Activated CD4-positive, alpha-beta T cell treated with anti-CD3 and anti-CD28 coated beads for 24 hours (primary cell): ENCODE data around the gene TRAF2.

Experiments used
- DNase-seq, 2 donors: peaks; one replicate each; pipeline ENCODE4 v3.0.0-alpha.2; 2020; ENCODE audit warnings: low read depth in 2 of 2

Gene TRAF2

GRCh38 chr9:136937186-136938001, 51.1 kb downstream of the TRAF2 start:
- DNase-seq: no peak

- DNase-seq: no peak
Measured at GRCh38 chr9:136939431-136939995, 53.2 kb downstream of the TRAF2 start.

- no peak for DNase-seq
Measured at GRCh38 chr9:136939996-136940525, 53.7 kb downstream of the TRAF2 start.

- DNase-seq: no peak
Measured at GRCh38 chr9:136940526-136941230, 54.4 kb downstream of the TRAF2 start.

GRCh38 chr9:136941231-136942111, 55.2 kb downstream of the TRAF2 start:
- DNase-seq: no peak

- DNase-seq: no peak
Measured at GRCh38 chr9:136942112-136942880, 56.0 kb downstream of the TRAF2 start.

GRCh38 chr9:136942881-136943230, 56.5 kb downstream of the TRAF2 start:
- DNase-seq: no peak

GRCh38 chr9:136943291-136944211, 57.2 kb downstream of the TRAF2 start:
- no peak for DNase-seq

- DNase-seq: no peak
Measured at GRCh38 chr9:136944212-136944518, 57.8 kb downstream of the TRAF2 start.

GRCh38 chr9:136944519-136945332, 58.4 kb downstream of the TRAF2 start, which contains the start of the genes C8G and FBXW5:
C8G (plus strand) TSS chr9:136945243; CDS start chr9:136945321, 78 bp downstream.
FBXW5 (minus strand) TSS chr9:136944738; CDS start chr9:136944083, 655 bp downstream.
- DNase-seq: peak; percentile 88 to 89

- no peak for DNase-seq
Measured at GRCh38 chr9:136945333-136946227, 59.3 kb downstream of the TRAF2 start.

GRCh38 chr9:136946228-136947027, 60.1 kb downstream of the TRAF2 start:
- DNase-seq: no peak

- DNase-seq: no peak
Measured at GRCh38 chr9:136947028-136947891, 60.9 kb downstream of the TRAF2 start.

GRCh38 chr9:136947955-136948510, 61.7 kb downstream of the TRAF2 start:
- no peak for DNase-seq

GRCh38 chr9:136949239-136949816, 63.0 kb downstream of the TRAF2 start:
- no peak for DNase-seq
